Measurements from ENCODE around the gene SLC12A6. TPM values are rescaled to one million over a fixed set of nuclear protein-coding genes. Genes with fewer than 3 reads are reported as not detected.

Gene SLC12A6
- polyA plus RNA-seq, 2 of the 4 experiments (the other 2 are of a cell fraction), result 6.0 to 21.3 TPM

DNA sequence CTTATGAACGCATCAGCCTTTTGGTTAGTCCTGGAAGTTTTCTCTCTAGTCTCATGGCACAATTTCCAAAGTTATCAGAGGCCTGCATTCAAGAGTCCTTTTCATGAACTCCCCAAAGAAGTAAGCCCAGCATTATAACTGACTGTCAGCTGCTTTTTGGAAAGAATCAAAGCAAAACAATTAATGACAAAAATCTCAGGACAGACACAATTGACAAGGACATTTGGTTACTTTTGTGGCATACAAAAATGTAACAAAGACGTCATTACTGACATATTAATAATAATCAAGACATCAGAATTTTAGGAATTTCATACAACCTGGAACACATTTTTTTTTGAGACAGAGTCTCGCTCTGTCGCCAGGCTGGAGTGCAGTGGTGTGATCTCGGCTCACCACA is 148.9 kb downstream of the SLC12A6 start:
- ChIA-PET POLR2A (no interaction called here), CTCF (interaction anchor here (2.0 kb wide), 1 partner anchor 21 kb away, joined by 7 read pairs; the partner anchor contains the start of gene KATNBL1)
- H3K4me2 ChIP-seq, result no peak overlapping the region
- 90% methylated on average over 5 of the region's 5 CpGs for WGBS (ENCODE audit: missing lambda C conversion rate)
- H3K4me1 ChIP-seq, result no peaks in the 10 kb centered on the region
- no peaks in the 10 kb centered on the region for H3K9me3 ChIP-seq
- FAIRE-seq (no peak), ATAC-seq (no peak), DNase-seq (ENCODE audit: low read depth in 1 of 2, low spot score in 1 of 2) (no peak)
- H3K4me3 ChIP-seq, result no peak overlapping the region
- H3K27ac ChIP-seq, result no peak overlapping the region
- no peak for TF ChIP-seq MAFK (IDR thresholded peaks at IDR 0.05; ENCODE audit: partially characterized antibody)
- no peak for TF ChIP-seq HEYL (CRISPR knock-in tag; IDR thresholded peaks at IDR 0.05)
- TF ChIP-seq RARB (CRISPR knock-in tag; IDR thresholded peaks at IDR 0.05), result no peak
- no peak for TF ChIP-seq RFX5 (IDR thresholded peaks at IDR 0.05)
- no peak for TF ChIP-seq SMC3 (IDR thresholded peaks at IDR 0.05)
- TF ChIP-seq EHF (CRISPR knock-in tag; IDR thresholded peaks at IDR 0.05), result no peak
- no peak for TF ChIP-seq ZSCAN20 (CRISPR knock-in tag; IDR thresholded peaks at IDR 0.05)
- no peak for TF ChIP-seq ZC3H11A (IDR thresholded peaks at IDR 0.05)
- no peak for TF ChIP-seq EP300 (IDR thresholded peaks at IDR 0.05)
- no peak for TF ChIP-seq FOSB (CRISPR knock-in tag; IDR thresholded peaks at IDR 0.05)
- no peak for TF ChIP-seq JUNB (IDR thresholded peaks at IDR 0.05)
- TF ChIP-seq HOXA7 (CRISPR knock-in tag; IDR thresholded peaks at IDR 0.05), result no peak
- no peak for TF ChIP-seq NPAS2 (CRISPR knock-in tag; IDR thresholded peaks at IDR 0.05; ENCODE audit: borderline replicate concordance)
- TF ChIP-seq POLR2A (IDR thresholded peaks at IDR 0.05; ENCODE audit: low read length), result no peak
- TF ChIP-seq, protein P1, sequence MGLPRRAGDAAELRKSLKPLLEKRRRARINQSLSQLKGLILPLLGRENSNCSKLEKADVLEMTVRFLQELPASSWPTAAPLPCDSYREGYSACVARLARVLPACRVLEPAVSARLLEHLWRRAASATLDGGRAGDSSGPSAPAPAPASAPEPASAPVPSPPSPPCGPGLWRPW (IDR thresholded peaks at IDR 0.05), result no peak
- no peak for TF ChIP-seq HOXB5 (CRISPR knock-in tag; IDR thresholded peaks at IDR 0.05)
- TF ChIP-seq, protein P2, sequence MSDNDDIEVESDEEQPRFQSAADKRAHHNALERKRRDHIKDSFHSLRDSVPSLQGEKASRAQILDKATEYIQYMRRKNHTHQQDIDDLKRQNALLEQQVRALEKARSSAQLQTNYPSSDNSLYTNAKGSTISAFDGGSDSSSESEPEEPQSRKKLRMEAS (IDR thresholded peaks at IDR 0.05), result no peak

DNA sequence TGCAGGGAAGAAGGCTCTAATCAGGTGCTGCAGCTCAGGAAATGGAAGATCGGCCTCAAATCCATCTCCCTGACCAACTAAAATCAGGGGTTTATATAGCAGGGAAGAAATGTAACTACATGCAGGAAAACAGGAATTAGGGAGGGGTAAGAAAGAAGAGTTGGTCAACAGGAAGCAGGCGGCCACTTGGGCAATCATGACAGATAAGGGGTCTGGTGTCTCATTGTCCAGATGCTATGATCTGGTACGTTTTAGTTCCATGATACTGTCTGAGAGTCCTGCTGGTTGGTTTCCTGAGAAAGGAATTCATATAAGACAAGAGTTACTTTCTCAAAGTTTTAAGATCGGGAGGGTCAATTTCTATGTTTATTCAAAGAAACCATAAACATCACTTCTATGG is 151.9 kb downstream of the SLC12A6 start:
- ATAC-seq (no peak), FAIRE-seq (no peak), DNase-seq (ENCODE audit: low read depth in 1 of 2, low spot score in 1 of 2) (no peak)
- H3K27ac ChIP-seq, result no peak overlapping the region
- ChIA-PET POLR2A (no interaction called here), CTCF (interaction anchor here (1.0 kb wide), 1 partner anchor 24 kb away, joined by 3 read pairs; the partner anchor contains the start of gene KATNBL1)
- H3K4me2 ChIP-seq, result no peak overlapping the region
- H3K9me3 ChIP-seq, result no peaks in the 10 kb centered on the region
- peaks cover 6% of the 10 kb centered on the region; the same call in 1 of the 3 replicates for H3K4me1 ChIP-seq
- no peak overlapping the region for H3K4me3 ChIP-seq
- TF ChIP-seq NPAS2 (CRISPR knock-in tag; IDR thresholded peaks at IDR 0.05; ENCODE audit: borderline replicate concordance) (no peak), HOXA7 (CRISPR knock-in tag; IDR thresholded peaks at IDR 0.05) (no peak), ZSCAN20 (CRISPR knock-in tag; IDR thresholded peaks at IDR 0.05) (no peak), RNF2 (IDR thresholded peaks at IDR 0.05; ENCODE audit: borderline replicate concordance, low read depth) (no peak), ZFP36 (IDR thresholded peaks at IDR 0.05; ENCODE audit: borderline replicate concordance, partially characterized antibody) (no peak), POLR2A (IDR thresholded peaks at IDR 0.05; ENCODE audit: low read length) (no peak), TP53 (CRISPR knock-in tag; IDR thresholded peaks at IDR 0.05) (no peak), ZNF302 (CRISPR knock-in tag; IDR thresholded peaks at IDR 0.05) (no peak), CEBPB (IDR thresholded peaks at IDR 0.05) (no peak), HDAC2 (IDR thresholded peaks at IDR 0.05) (no peak), POLR2AphosphoS2 (conservative IDR thresholded peaks at IDR 0.05; ENCODE audit: low read length) (no peak), RCOR1 (IDR thresholded peaks at IDR 0.05; ENCODE audit: low read depth, low read length) (no peak), SMC3 (IDR thresholded peaks at IDR 0.05) (no peak)
- TF ChIP-seq, protein P3, sequence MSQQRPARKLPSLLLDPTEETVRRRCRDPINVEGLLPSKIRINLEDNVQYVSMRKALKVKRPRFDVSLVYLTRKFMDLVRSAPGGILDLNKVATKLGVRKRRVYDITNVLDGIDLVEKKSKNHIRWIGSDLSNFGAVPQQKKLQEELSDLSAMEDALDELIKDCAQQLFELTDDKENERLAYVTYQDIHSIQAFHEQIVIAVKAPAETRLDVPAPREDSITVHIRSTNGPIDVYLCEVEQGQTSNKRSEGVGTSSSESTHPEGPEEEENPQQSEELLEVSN (IDR thresholded peaks at IDR 0.05; ENCODE audit: borderline replicate concordance, low read depth), result no peak
- TF ChIP-seq, protein P4, sequence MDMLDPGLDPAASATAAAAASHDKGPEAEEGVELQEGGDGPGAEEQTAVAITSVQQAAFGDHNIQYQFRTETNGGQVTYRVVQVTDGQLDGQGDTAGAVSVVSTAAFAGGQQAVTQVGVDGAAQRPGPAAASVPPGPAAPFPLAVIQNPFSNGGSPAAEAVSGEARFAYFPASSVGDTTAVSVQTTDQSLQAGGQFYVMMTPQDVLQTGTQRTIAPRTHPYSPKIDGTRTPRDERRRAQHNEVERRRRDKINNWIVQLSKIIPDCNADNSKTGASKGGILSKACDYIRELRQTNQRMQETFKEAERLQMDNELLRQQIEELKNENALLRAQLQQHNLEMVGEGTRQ (IDR thresholded peaks at IDR 0.05), result no peak
- TF ChIP-seq, protein P5, sequence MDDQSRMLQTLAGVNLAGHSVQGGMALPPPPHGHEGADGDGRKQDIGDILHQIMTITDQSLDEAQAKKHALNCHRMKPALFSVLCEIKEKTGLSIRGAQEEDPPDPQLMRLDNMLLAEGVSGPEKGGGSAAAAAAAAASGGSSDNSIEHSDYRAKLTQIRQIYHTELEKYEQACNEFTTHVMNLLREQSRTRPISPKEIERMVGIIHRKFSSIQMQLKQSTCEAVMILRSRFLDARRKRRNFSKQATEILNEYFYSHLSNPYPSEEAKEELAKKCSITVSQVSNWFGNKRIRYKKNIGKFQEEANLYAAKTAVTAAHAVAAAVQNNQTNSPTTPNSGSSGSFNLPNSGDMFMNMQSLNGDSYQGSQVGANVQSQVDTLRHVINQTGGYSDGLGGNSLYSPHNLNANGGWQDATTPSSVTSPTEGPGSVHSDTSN (IDR thresholded peaks at IDR 0.05), result no peak
- 95% methylated on average over 4 of the region's 4 CpGs for WGBS (ENCODE audit: missing lambda C conversion rate)
